K562 (cell line): Measurements from ENCODE around the gene AMOTL1. TPM values are rescaled to one million over a fixed set of nuclear protein-coding genes. Genes with fewer than 3 reads are reported as not detected.

Experiments
- ATAC-seq: fragments of 200-7000 bp; cut with Tn5 transposase; 3 replicates; pipeline ENCODE4 v1.9.1; 2020; ENCODE audit warnings: moderate library complexity
- BruUV-seq: library from RNA; stranded (reverse); fragments of 400-500 nt; replicated peaks from 2 replicates; lab custom pipeline; 2021; lab: Mats Ljungman, UMichigan
- CTCF ChIA-PET: fragments of 300-600 bp; formaldehyde crosslinking; extraction: SDS; loops from one replicate; lab custom pipeline; 2021; ENCODE audit warnings: low intra/inter-chr PET ratio; lab: Yijun Ruan, JAX
- POLR2A ChIA-PET: fragments of 300-600, 350-650 bp; sonication (Branson Sonifier 250); formaldehyde crosslinking; extraction: SDS; loops from one replicate; lab custom pipeline; 2021; ENCODE audit warnings: antibody characterized with exemption, inconsistent platforms; lab: Yijun Ruan, JAX
- DNase-seq, 4 experiments: peaks; one replicate each; pipeline versions ENCODE4 v3.0.0 to v3.0.0-alpha.2; 2011 to 2018; ENCODE audit warnings: low spot score in 3 of 4, mixed read lengths in 3 of 4; ENCODE audit errors: extremely low read depth in 1 of 4
- FAIRE-seq: peaks from 2 replicates; lab custom pipeline; 2011; peaks lifted over from hg19 to GRCh38; lab: Jason Lieb, UNC
- H2AFZ ChIP-seq: 2 replicates; pipeline ENCODE4 v1.6.0; 2011; ENCODE audit warnings: low read depth, low read length, control low read depth, inconsistent platforms
- H3K27ac ChIP-seq: fragments of 200-600 bp; 3 replicates; pipeline ENCODE4 v1.8.0; 2011; ENCODE audit warnings: low read depth, mild to moderate bottlenecking, control low read depth, inconsistent platforms, low read length, moderate library complexity, mixed read lengths; ENCODE audit errors: extremely low read depth
- H3K27me3 ChIP-seq, 2 experiments: fragments of 300-600 bp in 1 of 2; 2 replicates in 1 of 2; 3 replicates in 1 of 2; pipeline versions ENCODE4 v1.6.0 to v1.8.0; 2011; ENCODE audit warnings: inconsistent platforms in 2 of 2, low read length in 2 of 2, mild to moderate bottlenecking in 1 of 2, mixed read lengths in 1 of 2, moderate library complexity in 1 of 2; ENCODE audit not compliant: control insufficient read depth in 2 of 2, insufficient read depth in 2 of 2
- H3K36me3 ChIP-seq: fragments of 300-600 bp; 3 replicates; pipeline ENCODE4 v1.8.0; 2011; ENCODE audit warnings: mild to moderate bottlenecking, low read length, inconsistent platforms; ENCODE audit not compliant: control insufficient read depth, insufficient read depth
- H3K4me1 ChIP-seq, 2 experiments: fragments of 200-600 bp in 1 of 2; replicated peaks in 1 of 2; 2 replicates in 1 of 2; 3 replicates in 1 of 2; pipeline versions ENCODE4 v1.5.1 to v1.8.0; 2011; ENCODE audit warnings: inconsistent platforms in 2 of 2, low read length in 2 of 2, mild to moderate bottlenecking in 1 of 2, mixed read lengths in 1 of 2, moderate library complexity in 1 of 2; ENCODE audit not compliant: control insufficient read depth in 2 of 2, insufficient read depth in 2 of 2
- H3K4me2 ChIP-seq: 2 replicates; pipeline ENCODE4 v1.6.1; 2011; ENCODE audit warnings: low read length, control low read depth, inconsistent platforms, mixed read lengths; ENCODE audit not compliant: insufficient read depth
- H3K4me3 ChIP-seq: fragments of 200-600 bp; sonication (generic), shearing (Covaris generic); 2 replicates; pipeline ENCODE4 v1.5.1; 2016; ENCODE audit warnings: control low read depth, inconsistent platforms
- H3K79me2 ChIP-seq: fragments of 200-600 bp; 3 replicates; pipeline ENCODE4 v1.8.0; 2011; ENCODE audit warnings: low read length, inconsistent platforms; ENCODE audit not compliant: control insufficient read depth, insufficient read depth
- H3K9ac ChIP-seq, 2 experiments: 2 replicates each; pipeline versions ENCODE4 v1.6.0 to v1.6.1; 2011; ENCODE audit warnings: low read depth in 2 of 2, low read length in 2 of 2, control low read depth in 1 of 2, inconsistent platforms in 1 of 2, mild to moderate bottlenecking in 1 of 2, mixed read lengths in 1 of 2; ENCODE audit not compliant: insufficient read depth in 1 of 2
- H3K9me1 ChIP-seq: one replicate; pipeline ENCODE4 v1.6.0; 2011; ENCODE audit warnings: inconsistent platforms, mild to moderate bottlenecking, low read length, moderate library complexity; ENCODE audit not compliant: control insufficient read depth, insufficient read depth
- H3K9me3 ChIP-seq: replicated peaks from 2 replicates; pipeline ENCODE4 v1.5.1; 2011; ENCODE audit warnings: low read depth, low read length, inconsistent platforms; ENCODE audit not compliant: control insufficient read depth, insufficient read depth
- H4K20me1 ChIP-seq: replicated peaks from 2 replicates; pipeline ENCODE4 v1.6.1; 2011; ENCODE audit warnings: low read length, inconsistent platforms, mixed read lengths; ENCODE audit not compliant: control insufficient read depth, insufficient read depth
- DLX4 ChIP-seq: fragments of 250-450 bp; sonication (Bioruptor Pico); IDR thresholded peaks from 2 replicates; pipeline ENCODE4 v1.6.1; 2021; ENCODE audit warnings: mild to moderate bottlenecking
- ESRRB ChIP-seq: fragments of 250-450 bp; sonication (Bioruptor Pico); IDR thresholded peaks from 2 replicates; pipeline ENCODE4 v1.5.0; 2020; ENCODE audit warnings: mild to moderate bottlenecking, moderate library complexity, borderline replicate concordance
- FOXM1 ChIP-seq, 2 experiments: fragments of 450-650 bp in 1 of 2; sonication (generic) in 1 of 2; formaldehyde crosslinking in 1 of 2; IDR thresholded peaks; 2 replicates each; pipeline versions ENCODE4 v1.6.1 to v1.9.0; 2017 to 2022; ENCODE audit warnings: low read depth in 2 of 2, mild to moderate bottlenecking in 2 of 2, missing genetic modification reagents in 1 of 2, moderate library complexity in 1 of 2
- GTF2E2 ChIP-seq: fragments of 200-800 bp; sonication (Bioruptor generic); IDR thresholded peaks from 2 replicates; pipeline ENCODE4 v1.6.1; 2016; ENCODE audit warnings: missing genetic modification characterization, missing compliant biosample characterization
- MIER1 ChIP-seq: fragments of 450-650 bp; IDR thresholded peaks from 2 replicates; pipeline ENCODE4 v1.6.1; 2016; ENCODE audit warnings: antibody characterized with exemption, mild to moderate bottlenecking, low read depth
- NR2F6 ChIP-seq: fragments of 450-650 bp; formaldehyde crosslinking; IDR thresholded peaks from 2 replicates; pipeline ENCODE4 v1.4.0; 2020; ENCODE audit warnings: mild to moderate bottlenecking
- SRSF1 ChIP-seq: fragments of 200-400 bp; formaldehyde crosslinking; IDR thresholded peaks from 2 replicates; pipeline ENCODE4 v1.6.1; 2017; ENCODE audit warnings: mild to moderate bottlenecking, low read depth, low read length, moderate library complexity
- ZNF280B ChIP-seq: fragments of 250-450 bp; sonication (Bioruptor Pico); IDR thresholded peaks from 2 replicates; pipeline ENCODE4 v1.5.1; 2021; ENCODE audit warnings: mild to moderate bottlenecking
- ZNF780A ChIP-seq: fragments of 250-450 bp; sonication (Bioruptor Pico); IDR thresholded peaks from 2 replicates; pipeline ENCODE4 v1.5.0; 2021; ENCODE audit warnings: mild to moderate bottlenecking
- WGBS: fragments of 100-300 bp; shearing (Covaris generic); methylation state at CpG from one replicate; pipeline ENCODE4 v1.1.6; 2016; ENCODE audit warnings: low coverage, mixed read lengths; ENCODE audit not compliant: insufficient coverage; ENCODE audit errors: missing lambda C conversion rate; 5-methylcytosine and 5-hydroxymethylcytosine counted together
- in situ Hi-C: fragments of 300-500 bp; cut with MboI; formaldehyde crosslinking; loops from 4 replicates; pipeline ENCODE4 v1.15.0; 2018; ENCODE audit warnings: inconsistent platforms, mixed read lengths
- intact Hi-C: fragments of 100-400 bp; cut with micrococcal nuclease; formaldehyde crosslinking; loops from 2 replicates; pipeline ENCODE4 v1.14.2; 2022
- polyA plus RNA-seq, 8 experiments: library from polyadenylated mRNA; depleted of rRNA in 4 of 8; stranded (reverse) in 5 of 8; unstranded in 3 of 8; fragments of >200 nt; fragmentation: Nextera tagmentation in 2 of 8; fragmentation: Illumina TruSeq in 1 of 8; extraction: Ambion mirVana in 2 of 8; extraction: Trizol in 1 of 8; gene quantifications; 2 replicates each; pipeline versions ENCODE4 v1.2.1 to v1.2.3, GENCODE V29; 2011 to 2014; ENCODE audit warnings: inconsistent platforms in 1 of 8, missing spikeins in 1 of 8
- total RNA-seq, 7 experiments: library from RNA; depleted of rRNA in 6 of 7; stranded (reverse); fragments of >200 nt in 6 of 7; fragmentation: Illumina TruSeq in 2 of 7; extraction: Trizol in 2 of 7; gene quantifications; 2 replicates each; pipeline versions ENCODE4 v1.2.1 to v1.2.3, GENCODE V29; 2011 to 2021; ENCODE audit warnings: low replicate concordance in 1 of 7
- TF ChIP-seq, protein P1 (sequence below), 2 experiments: fragments of 200-800 bp in 1 of 2; sonication (Bioruptor generic) in 1 of 2; sonication (generic) in 1 of 2; formaldehyde crosslinking in 1 of 2; IDR thresholded peaks in 1 of 2; conservative IDR thresholded peaks in 1 of 2; 2 replicates each; pipeline versions ENCODE4 v1.5.0 to v1.6.1; 2016 to 2020; ENCODE audit warnings: missing compliant biosample characterization in 1 of 2, missing genetic modification characterization in 1 of 2, missing genetic modification reagents in 1 of 2

AMOTL1 gene
- total and polyA plus RNA-seq, 9 of the 15 experiments (the other 6 are each of a cell fraction or from before 2014, with no cell fraction given): 4.0 to 35.4 (median 14.0) TPM

DNA sequence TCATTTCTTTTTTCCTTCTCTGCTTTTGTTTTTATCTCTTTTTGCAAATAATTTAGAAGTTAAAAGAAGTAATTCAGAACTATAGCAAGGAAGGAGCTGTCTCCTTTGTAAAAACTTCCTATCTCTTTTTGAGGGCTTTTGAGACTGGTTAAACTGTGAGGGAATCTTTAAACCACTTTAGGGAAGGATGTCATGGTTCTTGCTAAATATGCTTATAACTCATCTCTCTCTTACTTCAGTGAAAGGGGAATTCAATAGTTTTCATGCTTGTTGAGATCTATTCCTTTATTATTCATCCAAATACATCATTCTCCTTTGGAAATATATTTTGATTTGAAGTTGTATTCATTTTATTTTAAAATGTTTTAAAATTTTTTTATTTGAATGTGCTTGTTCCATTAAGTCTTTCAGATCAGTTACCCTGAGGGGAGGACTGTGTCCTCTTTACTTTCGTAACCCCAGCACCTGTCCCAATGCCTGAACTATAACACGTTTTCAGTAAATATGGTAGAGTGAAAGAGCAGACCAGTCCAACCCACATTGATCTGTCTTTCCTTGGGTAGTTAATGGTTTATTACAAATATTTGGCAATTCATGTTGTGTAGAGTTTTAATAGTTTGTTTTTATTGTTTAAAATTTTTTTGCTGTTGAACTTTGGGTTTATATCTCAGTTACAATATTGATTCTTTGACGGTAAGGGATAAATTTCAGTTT is 27.5 kb downstream of the AMOTL1 start:
- ATAC-seq: no peak
- H3K4me1 ChIP-seq: peaks cover 0 to 29% of the 10 kb centered on the region in 2 experiments; a peak in 2 of 5 replicates
- H3K27ac ChIP-seq: no peak overlapping the region
- no peak for DNase-seq
- H3K79me2 ChIP-seq: peaks cover 69% of the 10 kb centered on the region
- H4K20me1 ChIP-seq: no peaks in the 10 kb centered on the region; the same call in 1 of the 2 replicates
- POLR2A ChIA-PET: interaction anchor here (0.9 kb wide), 1 partner anchor 27 kb away, joined by 3 read pairs; no protein-coding TSS in a partner anchor
- no peak overlapping the region for H2AFZ ChIP-seq
- CTCF ChIA-PET: no interaction called here
- H3K9me1 ChIP-seq: no peaks in the 10 kb centered on the region
- H3K9me3 ChIP-seq: no peaks in the 10 kb centered on the region
- H3K9ac ChIP-seq: no peak overlapping the region
- no peak overlapping the region for H3K4me2 ChIP-seq
- in situ Hi-C loops: no loop called here
- BruUV-seq: TSS peak; percentile 20
- 0 out of 5 replicates have a peak, but pooled peaks cover 0 to 4% of the 10 kb centered on the region in 2 experiments for H3K27me3 ChIP-seq
- peak; percentile 11 for FAIRE-seq
- no peak overlapping the region for H3K4me3 ChIP-seq
- intact Hi-C loops: no loop called here
- no peak for TF ChIP-seq SRSF1
- peak; percentile 55; the same call in 1 of the 2 replicates for TF ChIP-seq GTF2E2 (tag)
- no peak for TF ChIP-seq NR2F6
- TF ChIP-seq, all 486 proteins: peak for 1
- 46% methylated on average over 3 of the region's 3 CpGs for WGBS
- H3K36me3 ChIP-seq: peaks cover 31% of the 10 kb centered on the region; the same call in 2 of the 3 replicates

- BruUV-seq: no TSS peak
- Histone ChIP-seq H3K27ac (no peak overlapping the region), H3K27me3 (0 out of 5 replicates have a peak, but pooled peaks cover 0 to 4% of the 10 kb centered on the region in 2 experiments), H3K4me1 (peaks cover 0 to 24% of the 10 kb centered on the region in 2 experiments; a peak in 2 of 5 replicates), H3K36me3 (peaks cover 34% of the 10 kb centered on the region; the same call in 2 of the 3 replicates), H3K4me3 (no peak overlapping the region), H2AFZ (no peak overlapping the region), H3K9me1 (no peaks in the 10 kb centered on the region), H3K4me2 (no peak overlapping the region), H3K9me3 (no peaks in the 10 kb centered on the region), H3K79me2 (peaks cover 64% of the 10 kb centered on the region), H4K20me1 (no peaks in the 10 kb centered on the region; the same call in 1 of the 2 replicates), H3K9ac (no peak overlapping the region)
- no peak for DNase-seq
- WGBS: 74% methylated on average over 2 of the region's 2 CpGs
- intact Hi-C loops: no loop called here
- ChIA-PET CTCF (no interaction called here), POLR2A (no interaction called here)
- no peak for FAIRE-seq
- no peak for ATAC-seq
- in situ Hi-C loops: no loop called here
- TF ChIP-seq MIER1 (no peak), ZNF280B (CRISPR knock-in tag) (no peak), DLX4 (no peak), ZNF780A (no peak), FOXM1 (IDR thresholded peaks at IDR 0.05; ENCODE audit: low read depth) (no peak), FOXM1 (CRISPR knock-in tag; IDR thresholded peaks at IDR 0.05; ENCODE audit: low read depth) (no peak), ESRRB (CRISPR knock-in tag) (no peak)
- TF ChIP-seq, protein P1, sequence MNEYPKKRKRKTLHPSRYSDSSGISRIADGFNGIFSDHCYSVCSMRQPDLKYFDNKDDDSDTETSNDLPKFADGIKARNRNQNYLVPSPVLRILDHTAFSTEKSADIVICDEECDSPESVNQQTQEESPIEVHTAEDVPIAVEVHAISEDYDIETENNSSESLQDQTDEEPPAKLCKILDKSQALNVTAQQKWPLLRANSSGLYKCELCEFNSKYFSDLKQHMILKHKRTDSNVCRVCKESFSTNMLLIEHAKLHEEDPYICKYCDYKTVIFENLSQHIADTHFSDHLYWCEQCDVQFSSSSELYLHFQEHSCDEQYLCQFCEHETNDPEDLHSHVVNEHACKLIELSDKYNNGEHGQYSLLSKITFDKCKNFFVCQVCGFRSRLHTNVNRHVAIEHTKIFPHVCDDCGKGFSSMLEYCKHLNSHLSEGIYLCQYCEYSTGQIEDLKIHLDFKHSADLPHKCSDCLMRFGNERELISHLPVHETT (CRISPR knock-in tag; conservative IDR thresholded peaks at IDR 0.05 in 1 of 2, IDR thresholded peaks at IDR 0.05 in 1 of 2): no peak
Observed at GRCh38 chr11:94796190-94796580, 28.0 kb downstream of the AMOTL1 start.
